ENCODE results near the gene MEOX2. TPM values are rescaled to one million over a fixed set of nuclear protein-coding genes. Genes with fewer than 3 reads are reported as not detected.

Gene MEOX2
- total and polyA plus RNA-seq, 10 of the 15 experiments (the other 5 are each of a cell fraction or from before 2014, with no cell fraction given) = not detected

GRCh38 chr7:15720849-15721471, 34.5 kb upstream of the MEOX2 start:
- Histone ChIP-seq H3K9me3 (replicated peaks; ENCODE audit: control insufficient read depth, insufficient read depth, low read length) (no peaks in the 10 kb centered on the region), H3K36me3 (ENCODE audit: control insufficient read depth in 2 of 2, insufficient read depth in 2 of 2, low read length in 1 of 2) (no peaks in the 10 kb centered on the region), H3K27me3 (replicated peaks in 1 of 2; ENCODE audit: control insufficient read depth in 2 of 2, insufficient read depth in 2 of 2, low read length in 1 of 2) (no peaks in the 10 kb centered on the region), H2AFZ (ENCODE audit: control insufficient read depth, low read depth, low read length) (no peak overlapping the region), H3K4me1 (ENCODE audit: control insufficient read depth, insufficient read depth, low read length) (no peaks in the 10 kb centered on the region), H4K20me1 (ENCODE audit: control insufficient read depth, insufficient read depth) (no peaks in the 10 kb centered on the region), H3K9ac (ENCODE audit: control insufficient read depth, insufficient read depth, low read length) (no peak overlapping the region), H3K27ac (ENCODE audit: control insufficient read depth, insufficient read depth) (no peak overlapping the region), H3K79me2 (ENCODE audit: control insufficient read depth, insufficient read depth, low read length) (no peaks in the 10 kb centered on the region), H3K4me2 (ENCODE audit: control insufficient read depth, insufficient read depth) (no peak overlapping the region), H3K4me3 (no peak overlapping the region)
- ATAC-seq (no peak), DNase-seq (ENCODE audit: low read depth, low spot score) (no peak), FAIRE-seq (no peak)
- ChIA-PET SMC1A (ENCODE audit: uncharacterized antibody, unreplicated experiment) (interaction anchor here (0.7 to 4.5 kb wide), 50 partner anchors 9 to 523 kb away, joined by 3 to 68 read pairs (median 3); partner anchors contain the start of gene AGMO), CTCF (interaction anchor here (0.6 to 4.2 kb wide), 73 partner anchors 9 to 1003 kb away, joined by 3 to 94 read pairs (median 4); partner anchors contain the start of gene AGMO), RAD21 (ENCODE audit: unreplicated experiment) (interaction anchor here (0.8 to 2.9 kb wide), 25 partner anchors 9 to 1003 kb away, joined by 3 to 37 read pairs (median 4); partner anchors contain the start of gene AGMO), POLR2A (interaction anchor here (0.8 kb wide), 1 partner anchor 397 kb away, joined by 3 read pairs; no protein-coding TSS in a partner anchor)
- 11% methylated on average over 5 of the region's 5 CpGs for WGBS (ENCODE audit: insufficient coverage, insufficient replicate concordance, low lambda C conversion rate, missing lambda C conversion rate)
- in situ Hi-C loops (cut with MboI) (loop anchor here (10.0 to 25.0 kb wide), 2 partner anchors 406 to 1009 kb away; no protein-coding TSS in a partner anchor), intact Hi-C loops (cut with micrococcal nuclease; ENCODE audit: unreplicated experiment) (loop anchor here (1.0 to 5.0 kb wide), 3 partner anchors 351 to 416 kb away; no protein-coding TSS in a partner anchor)
- BruUV-seq (replicated peaks) = no TSS peak
- TF ChIP-seq NFXL1 (IDR thresholded peaks at IDR 0.05; ENCODE audit: borderline replicate concordance) (no peak), BHLHE40 (IDR thresholded peaks at IDR 0.05; ENCODE audit: borderline replicate concordance in 1 of 2, low read depth in 2 of 2, low read length in 1 of 2) (no peak), SREBF1 (IDR thresholded peaks at IDR 0.05; ENCODE audit: low read length) (no peak), E2F4 (IDR thresholded peaks at IDR 0.05; ENCODE audit: low read depth, low read length) (no peak), HSF1 (IDR thresholded peaks at IDR 0.05; ENCODE audit: low read depth, low read length) (no peak), BCL3 (IDR thresholded peaks at IDR 0.05; ENCODE audit: borderline replicate concordance, insufficient read depth, low read depth, low read length, poor library complexity, severe bottlenecking) (no peak), POLR2A (IDR thresholded peaks at IDR 0.05; ENCODE audit: low read depth, low read length) (no peak), RAD21 (IDR thresholded peaks at IDR 0.05; ENCODE audit: insufficient read depth, low read depth, low read length) (peak; percentile 57), ZBTB33 (IDR thresholded peaks at IDR 0.05) (no peak), SMC3 (IDR thresholded peaks at IDR 0.05; ENCODE audit: borderline replicate concordance, low read length) (peak; percentile 37; the same call in 1 of the 2 replicates), EZH2 (IDR thresholded peaks at IDR 0.05; ENCODE audit: borderline replicate concordance, control insufficient read depth, low read depth, low read length) (no peak), PBX3 (IDR thresholded peaks at IDR 0.05; ENCODE audit: insufficient replicate concordance, low read depth, low read length) (no peak), MTA2 (IDR thresholded peaks at IDR 0.05; ENCODE audit: low read depth) (no peak), SPI1 (IDR thresholded peaks at IDR 0.05; ENCODE audit: borderline replicate concordance, insufficient read depth, low read depth, low read length) (no peak), NR2C2 (IDR thresholded peaks at IDR 0.05; ENCODE audit: borderline replicate concordance, control insufficient read depth, insufficient read length, low read depth) (no peak)

Data from GM12878 (cell line).